Natural killer cell (primary cell): ENCODE measurements around the gene EDARADD. TPM values are rescaled to one million over a fixed set of nuclear protein-coding genes. Genes with fewer than 3 reads are reported as not detected.
A peak's percentile ranks its signal among the peaks of the same experiment; 100 is the strongest.
"Not testable (repeated sequence)": the region's sequence is repeated elsewhere in the genome, so short reads cannot be mapped to it uniquely, and the experiment has no call there.

ENCODE experiments used
- ATAC-seq, 3 donors: fragments of 150-1000 bp in 2 of 3; fragments of 200-7000 bp in 1 of 3; cut with Tn5 transposase; 1 replicate in 1 of 3; 2 replicates in 2 of 3; pipeline ENCODE4 v1.10.0; 2021; ENCODE audit warnings: mild to moderate bottlenecking in 2 of 3, moderate library complexity in 2 of 3
- DNase-seq, 2 donors: peaks; one replicate each; pipeline versions ENCODE4 v3.0.0 to v3.0.0-alpha.2; 2013 to 2021; ENCODE audit warnings: mixed read lengths in 1 of 2
- H3K27ac ChIP-seq: one replicate; pipeline ENCODE4 v1.5.1; 2013; ENCODE audit warnings: mild to moderate bottlenecking, low read length
- H3K27me3 ChIP-seq: one replicate; pipeline ENCODE4 v1.6.1; 2013; ENCODE audit warnings: low read length; ENCODE audit not compliant: control insufficient read depth, insufficient read depth
- H3K36me3 ChIP-seq: one replicate; pipeline ENCODE4 v1.6.1; 2013; ENCODE audit warnings: low read length; ENCODE audit not compliant: control insufficient read depth, insufficient read depth
- H3K4me1 ChIP-seq: one replicate; pipeline ENCODE4 v1.6.1; 2013; ENCODE audit warnings: low read length; ENCODE audit not compliant: control insufficient read depth, insufficient read depth
- H3K4me3 ChIP-seq: one replicate; pipeline ENCODE4 v1.5.1; 2013; ENCODE audit warnings: low read length
- H3K9me3 ChIP-seq: one replicate; pipeline ENCODE4 v1.6.1; 2013; ENCODE audit warnings: low read length; ENCODE audit not compliant: control insufficient read depth, insufficient read depth
- H3K27ac Mint-ChIP-seq, 2 donors: one replicate each; pipeline ENCODE4 v1.8.0; 2022; ENCODE audit warnings: mild to moderate bottlenecking in 2 of 2, mixed read lengths in 2 of 2, moderate library complexity in 1 of 2
- H3K27me3 Mint-ChIP-seq, 2 donors: one replicate each; pipeline ENCODE4 v1.8.0; 2022; ENCODE audit warnings: low read depth in 2 of 2, mixed read lengths in 2 of 2
- H3K36me3 Mint-ChIP-seq: one replicate; pipeline ENCODE4 v1.8.0; 2022; ENCODE audit warnings: mixed read lengths
- H3K4me1 Mint-ChIP-seq, 2 donors: one replicate each; pipeline ENCODE4 v1.8.0; 2022; ENCODE audit warnings: mixed read lengths in 2 of 2
- H3K4me3 Mint-ChIP-seq: one replicate; pipeline ENCODE4 v1.8.0; 2022; ENCODE audit warnings: mild to moderate bottlenecking, moderate library complexity, mixed read lengths
- H3K9me3 Mint-ChIP-seq, 2 donors: one replicate each; pipeline ENCODE4 v1.8.0; 2022; ENCODE audit warnings: mixed read lengths in 2 of 2
- WGBS: methylation state at CpG from one replicate; pipeline ENCODE4 v1.1.7; 2013; ENCODE audit warnings: missing lambda C conversion rate; ENCODE audit not compliant: insufficient coverage; 5-methylcytosine and 5-hydroxymethylcytosine counted together
- intact Hi-C: fragments of 100-400 bp; cut with micrococcal nuclease; formaldehyde crosslinking; loops from one replicate; pipeline ENCODE4 v1.14.2; 2022
- total RNA-seq, 4 donors: library from RNA; stranded (reverse); fragments of 120-200 nt in 1 of 4; gene quantifications; one replicate each; pipeline versions ENCODE4 v1.2.3 to v1.2.4, GENCODE V29; 2013 to 2022
- TF ChIP-seq, protein P1 (sequence below): fragments of 200-600 bp; IDR thresholded peaks from one replicate; pipeline ENCODE4 v1.8.0; 2022; ENCODE audit warnings: antibody characterized with exemption

EDARADD gene
- total RNA-seq, 3 donors from 2014 or later (not counting 1 experiment from before 2014, with no cell fraction given), result 2.0 to 5.4 (median 2.6) TPM

- H3K27me3 ChIP-seq, result no peaks in the 10 kb centered on the region
- no peaks in the 10 kb centered on the region for H3K9me3 Mint-ChIP-seq
- H3K4me1 Mint-ChIP-seq, result peaks cover 7% of the 10 kb centered on the region in 2 donors
- 38% methylated on average over 15 of the region's 15 CpGs for WGBS
- peak in 1 of 2 donors; percentile 35 for DNase-seq
- H3K36me3 Mint-ChIP-seq, result no peaks in the 10 kb centered on the region
- H3K9me3 ChIP-seq, result no peaks in the 10 kb centered on the region
- no peak overlapping the region for H3K27ac ChIP-seq
- H3K4me3 Mint-ChIP-seq, result no peak overlapping the region
- no peak overlapping the region for H3K4me3 ChIP-seq
- no peak overlapping the region for H3K27ac Mint-ChIP-seq
- ATAC-seq, result no peak
- H3K36me3 ChIP-seq, result no peaks in the 10 kb centered on the region
- H3K4me1 ChIP-seq, result peaks cover 8% of the 10 kb centered on the region
- TF ChIP-seq, protein P1, sequence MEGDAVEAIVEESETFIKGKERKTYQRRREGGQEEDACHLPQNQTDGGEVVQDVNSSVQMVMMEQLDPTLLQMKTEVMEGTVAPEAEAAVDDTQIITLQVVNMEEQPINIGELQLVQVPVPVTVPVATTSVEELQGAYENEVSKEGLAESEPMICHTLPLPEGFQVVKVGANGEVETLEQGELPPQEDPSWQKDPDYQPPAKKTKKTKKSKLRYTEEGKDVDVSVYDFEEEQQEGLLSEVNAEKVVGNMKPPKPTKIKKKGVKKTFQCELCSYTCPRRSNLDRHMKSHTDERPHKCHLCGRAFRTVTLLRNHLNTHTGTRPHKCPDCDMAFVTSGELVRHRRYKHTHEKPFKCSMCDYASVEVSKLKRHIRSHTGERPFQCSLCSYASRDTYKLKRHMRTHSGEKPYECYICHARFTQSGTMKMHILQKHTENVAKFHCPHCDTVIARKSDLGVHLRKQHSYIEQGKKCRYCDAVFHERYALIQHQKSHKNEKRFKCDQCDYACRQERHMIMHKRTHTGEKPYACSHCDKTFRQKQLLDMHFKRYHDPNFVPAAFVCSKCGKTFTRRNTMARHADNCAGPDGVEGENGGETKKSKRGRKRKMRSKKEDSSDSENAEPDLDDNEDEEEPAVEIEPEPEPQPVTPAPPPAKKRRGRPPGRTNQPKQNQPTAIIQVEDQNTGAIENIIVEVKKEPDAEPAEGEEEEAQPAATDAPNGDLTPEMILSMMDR, result no peak
- intact Hi-C loops, result no loop called here
- H3K27me3 Mint-ChIP-seq, result peaks cover 0 to 8% of the 10 kb centered on the region in 2 donors
Observed at GRCh38 chr1:236502972-236503639, 109.0 kb downstream of the EDARADD start.

DNA sequence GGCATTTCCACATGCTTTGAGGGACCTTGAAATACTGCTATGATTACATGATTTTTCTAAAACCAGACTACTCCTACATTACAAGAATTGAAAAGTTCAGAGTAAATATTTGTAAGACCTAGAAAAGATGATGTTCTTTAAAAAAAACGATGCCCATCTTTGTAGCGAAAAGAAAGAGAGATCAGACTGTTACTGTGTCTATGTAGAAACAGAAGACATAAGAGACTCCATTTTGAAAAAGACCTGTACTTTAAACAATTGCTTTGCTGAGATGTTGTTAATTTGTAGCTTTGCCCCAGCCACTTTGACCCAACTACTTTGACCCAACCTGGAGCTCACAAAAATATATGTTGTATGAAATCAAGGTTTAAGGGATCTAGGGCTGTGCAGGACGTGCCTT is 110.3 kb downstream of the EDARADD start:
- H3K4me1 Mint-ChIP-seq, H3K4me1 ChIP-seq, H3K27ac Mint-ChIP-seq, H3K27me3 Mint-ChIP-seq, intact Hi-C loops, H3K4me3 ChIP-seq, H3K4me3 Mint-ChIP-seq, H3K36me3 Mint-ChIP-seq, ATAC-seq, H3K27ac ChIP-seq, H3K9me3 ChIP-seq, H3K9me3 Mint-ChIP-seq, H3K36me3 ChIP-seq, DNase-seq, H3K27me3 ChIP-seq: not testable (repeated sequence)
- WGBS, result 62% methylated on average over 3 of the region's 3 CpGs

DNA sequence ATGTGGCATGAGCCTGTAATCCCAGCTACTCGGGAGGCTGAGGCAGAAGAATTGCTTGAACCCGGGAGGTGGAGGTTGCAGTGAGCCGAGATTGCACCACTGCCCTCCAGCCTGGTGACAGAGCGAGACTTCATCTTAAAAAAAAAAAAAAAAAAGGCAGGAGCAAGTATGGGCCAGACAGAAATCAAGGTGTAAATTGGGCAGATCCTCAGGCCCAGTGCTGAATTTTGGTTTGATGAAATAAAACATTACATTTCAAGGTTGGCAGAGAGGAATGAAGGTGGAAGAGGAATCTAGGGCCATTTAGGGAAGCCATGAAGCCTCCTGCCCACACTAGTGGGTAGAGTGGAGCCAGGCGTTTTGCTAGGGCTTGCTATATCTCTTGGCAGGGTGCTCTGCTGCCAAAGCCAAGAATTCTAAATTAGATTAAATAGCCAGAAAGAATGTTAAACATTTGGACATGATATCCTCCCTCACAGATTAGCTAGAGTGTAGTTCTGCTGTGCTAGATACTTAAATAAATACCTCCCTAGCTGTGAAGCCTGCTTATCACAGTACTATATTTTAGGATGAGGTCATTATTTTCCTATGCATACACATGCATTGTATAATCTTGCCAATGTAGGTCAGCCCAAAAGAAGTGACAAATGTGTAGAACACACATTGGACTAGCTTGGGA is 113.1 kb downstream of the EDARADD start:
- Histone ChIP-seq H3K9me3 (no peaks in the 10 kb centered on the region), H3K27ac (no peak overlapping the region), H3K36me3 (no peaks in the 10 kb centered on the region), H3K4me3 (no peak overlapping the region), H3K27me3 (no peaks in the 10 kb centered on the region), H3K4me1 (peaks cover 8% of the 10 kb centered on the region)
- Mint-ChIP-seq H3K4me1 (peaks cover 7% of the 10 kb centered on the region in 2 donors), H3K4me3 (no peak overlapping the region), H3K27ac (no peak overlapping the region), H3K9me3 (no peaks in the 10 kb centered on the region), H3K27me3 (peaks cover 2 to 8% of the 10 kb centered on the region in 2 donors), H3K36me3 (no peaks in the 10 kb centered on the region)
- TF ChIP-seq, protein P1, result no peak
- intact Hi-C loops, result no loop called here
- 98% methylated on average over 5 of the region's 5 CpGs for WGBS
- DNase-seq, result no peak
- no peak for ATAC-seq

DNA sequence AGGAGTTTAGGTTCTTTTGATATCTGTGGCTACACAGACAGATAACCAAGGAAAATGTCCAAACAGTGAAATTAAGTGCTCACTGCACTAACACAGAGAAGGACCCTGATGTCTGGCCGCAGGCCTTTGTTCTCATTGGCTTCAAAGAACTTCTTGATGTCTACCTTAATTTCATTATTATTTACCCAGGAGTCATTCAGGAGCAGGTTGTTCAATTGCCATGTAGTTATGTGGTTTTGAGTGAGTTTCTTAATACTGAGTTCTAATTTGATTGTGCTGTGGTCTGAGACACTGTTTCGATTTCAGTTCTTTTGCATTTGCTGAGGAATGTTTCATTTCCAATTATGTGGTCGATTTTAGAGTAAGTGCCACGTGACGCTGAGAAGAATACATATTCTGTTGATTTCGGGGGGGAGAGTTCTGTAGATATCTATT is 114.5 kb downstream of the EDARADD start:
- Mint-ChIP-seq H3K36me3 (no peaks in the 10 kb centered on the region), H3K27ac (no peak overlapping the region), H3K27me3 (peaks cover 0 to 2% of the 10 kb centered on the region in 2 donors), H3K4me1 (no peaks in the 10 kb centered on the region), H3K9me3 (no peaks in the 10 kb centered on the region), H3K4me3 (no peak overlapping the region)
- ATAC-seq, result no peak
- intact Hi-C loops, result no loop called here
- no peak overlapping the region for H3K27ac ChIP-seq
- H3K4me3 ChIP-seq, result no peak overlapping the region
- H3K27me3 ChIP-seq, result no peaks in the 10 kb centered on the region
- no peak for DNase-seq
- no peaks in the 10 kb centered on the region for H3K4me1 ChIP-seq
- TF ChIP-seq, protein P1, result no peak
- no peaks in the 10 kb centered on the region for H3K36me3 ChIP-seq
- WGBS, result 84% methylated on average over 6 of the region's 6 CpGs
- no peaks in the 10 kb centered on the region for H3K9me3 ChIP-seq
